HepG2 (cell line): Measurements from ENCODE around the gene PODN. TPM values are rescaled to one million over a fixed set of nuclear protein-coding genes. Genes with fewer than 3 reads are reported as not detected.

Experiments used
- AFF4 ChIP-seq: sonication (generic); formaldehyde crosslinking; IDR thresholded peaks from 2 replicates; pipeline ENCODE4 v1.4.0; 2020; ENCODE audit warnings: missing genetic modification reagents
- ATM ChIP-seq: fragments of 450-650 bp; IDR thresholded peaks from 2 replicates; pipeline ENCODE4 v1.7.1; 2017; ENCODE audit warnings: mild to moderate bottlenecking, borderline replicate concordance
- CREB1 ChIP-seq, 2 experiments: fragments of 450-650 bp in 1 of 2; IDR thresholded peaks; 2 replicates each; pipeline ENCODE4 v1.6.1; 2016 to 2017; ENCODE audit warnings: control low read depth in 1 of 2, mild to moderate bottlenecking in 1 of 2, missing compliant biosample characterization in 1 of 2, missing genetic modification characterization in 1 of 2
- DMAP1 ChIP-seq: IDR thresholded peaks from 2 replicates; pipeline ENCODE4 v1.6.1; 2016
- EP300 ChIP-seq, 3 experiments: sonication (generic) in 1 of 3; formaldehyde crosslinking in 1 of 3; IDR thresholded peaks; 2 replicates each; pipeline versions ENCODE4 v1.5.1 to v1.6.1; 2011 to 2020; ENCODE audit warnings: low read depth in 2 of 3, low read length in 2 of 3, borderline replicate concordance in 1 of 3, improper control_type of control experiment in 1 of 3, mild to moderate bottlenecking in 1 of 3, missing genetic modification reagents in 1 of 3, moderate library complexity in 1 of 3
- ETV5 ChIP-seq: IDR thresholded peaks from 2 replicates; pipeline ENCODE4 v1.6.1; 2018; ENCODE audit warnings: missing biosample characterization, missing genetic modification reagents, inconsistent platforms, borderline replicate concordance
- GABPA ChIP-seq, 2 experiments: IDR thresholded peaks; 2 replicates each; pipeline ENCODE4 v1.6.1; 2011 to 2016; ENCODE audit warnings: low read depth in 2 of 2, low read length in 1 of 2, missing biosample characterization in 1 of 2, missing genetic modification characterization in 1 of 2
- GTF2F1 ChIP-seq: fragments of 150-350 bp; IDR thresholded peaks from 2 replicates; pipeline ENCODE4 v1.6.1; 2014; ENCODE audit warnings: low read length
- MXI1 ChIP-seq: IDR thresholded peaks from 3 replicates; pipeline ENCODE4 v1.6.1; 2012; ENCODE audit warnings: low read depth, low read length, inconsistent platforms, borderline replicate concordance
- NR2C2 ChIP-seq: sonication (generic); formaldehyde crosslinking; IDR thresholded peaks from 2 replicates; pipeline ENCODE4 v1.4.0; 2020; ENCODE audit warnings: missing genetic modification reagents, mild to moderate bottlenecking, moderate library complexity, borderline replicate concordance
- NR3C1 ChIP-seq: sonication (generic); formaldehyde crosslinking; IDR thresholded peaks from 2 replicates; pipeline ENCODE4 v1.4.0; 2020; ENCODE audit warnings: missing genetic modification reagents
- PBX2 ChIP-seq: IDR thresholded peaks from 2 replicates; pipeline ENCODE4 v1.6.1; 2016; ENCODE audit warnings: control low read depth
- POLR2AphosphoS5 ChIP-seq: IDR thresholded peaks from 2 replicates; pipeline ENCODE4 v1.6.1; 2012; ENCODE audit warnings: low read depth, low read length
- REL ChIP-seq: sonication (generic); formaldehyde crosslinking; conservative IDR thresholded peaks from 2 replicates; pipeline ENCODE4 v1.8.0; 2022; ENCODE audit warnings: mild to moderate bottlenecking, missing genetic modification reagents, moderate library complexity
- SETDB1 ChIP-seq: sonication (generic); formaldehyde crosslinking; IDR thresholded peaks from 2 replicates; pipeline ENCODE4 v1.5.1; 2020; ENCODE audit warnings: missing genetic modification reagents, mild to moderate bottlenecking, borderline replicate concordance
- SP2 ChIP-seq: sonication (generic); formaldehyde crosslinking; IDR thresholded peaks from 2 replicates; pipeline ENCODE4 v1.5.1; 2020; ENCODE audit warnings: mild to moderate bottlenecking, missing genetic modification reagents
- TEAD2 ChIP-seq: sonication (generic); formaldehyde crosslinking; IDR thresholded peaks from 2 replicates; pipeline ENCODE4 v1.9.0; 2021; ENCODE audit warnings: missing genetic modification reagents
- ZFX ChIP-seq: sonication (generic); formaldehyde crosslinking; IDR thresholded peaks from 2 replicates; pipeline ENCODE4 v1.4.0; 2020; ENCODE audit warnings: mild to moderate bottlenecking, low read depth, missing genetic modification reagents, moderate library complexity
- ZNF138 ChIP-seq: sonication (generic); formaldehyde crosslinking; IDR thresholded peaks from 2 replicates; pipeline ENCODE4 v1.5.0; 2020; ENCODE audit warnings: mild to moderate bottlenecking, low read depth, missing genetic modification reagents
- ZNF34 ChIP-seq: sonication (generic); formaldehyde crosslinking; IDR thresholded peaks from 2 replicates; pipeline ENCODE4 v1.4.0; 2020; ENCODE audit warnings: mild to moderate bottlenecking, missing genetic modification reagents, borderline replicate concordance
- ZNF431 ChIP-seq: sonication (generic); formaldehyde crosslinking; IDR thresholded peaks from 2 replicates; pipeline ENCODE4 v1.9.0; 2022; ENCODE audit warnings: missing genetic modification reagents, low read depth, mild to moderate bottlenecking, borderline replicate concordance
- ZNF562 ChIP-seq: sonication (generic); formaldehyde crosslinking; IDR thresholded peaks from 2 replicates; pipeline ENCODE4 v1.8.0; 2022; ENCODE audit warnings: missing genetic modification reagents, borderline replicate concordance
- ZSCAN25 ChIP-seq: sonication (generic); formaldehyde crosslinking; IDR thresholded peaks from 2 replicates; pipeline ENCODE4 v1.8.0; 2022; ENCODE audit warnings: mild to moderate bottlenecking, missing genetic modification reagents
- ZZZ3 ChIP-seq: sonication (generic); formaldehyde crosslinking; IDR thresholded peaks from 2 replicates; pipeline ENCODE4 v1.4.0; 2020; ENCODE audit warnings: missing genetic modification reagents, mild to moderate bottlenecking, borderline replicate concordance
- polyA plus RNA-seq, 8 experiments: library from polyadenylated mRNA; depleted of rRNA in 3 of 8; stranded (reverse) in 7 of 8; unstranded in 1 of 8; fragments of >200 nt; fragmentation: Illumina TruSeq in 4 of 8; extraction: Trizol in 4 of 8; gene quantifications; 2 replicates each; pipeline versions ENCODE4 v1.2.1 to v1.2.3, GENCODE V29; 2011 to 2016; ENCODE audit warnings: low read depth in 4 of 8, missing spikeins in 1 of 8, mixed read lengths in 1 of 8; ENCODE audit not compliant: insufficient read depth in 1 of 8
- total RNA-seq, 5 experiments: library from RNA; depleted of rRNA; stranded (reverse); fragments of >200 nt; fragmentation: Illumina TruSeq; extraction: Trizol; gene quantifications; 2 replicates each; pipeline ENCODE4 v1.2.3, GENCODE V29; 2016; ENCODE audit warnings: low read depth in 1 of 5
- TF ChIP-seq, protein P1 (sequence below): IDR thresholded peaks from 2 replicates; pipeline ENCODE4 v1.6.1; 2012; ENCODE audit warnings: inconsistent platforms

PODN gene
- total and polyA plus RNA-seq, 2 of the 13 experiments (the other 11 are each of a cell fraction or from before 2014, with no cell fraction given): 0.13 TPM; not detected in 1

- TF ChIP-seq ZNF34 (no peak), NR2C2 (CRISPR knock-in tag) (peak; percentile 77), ATM (no peak), ZZZ3 (no peak), REL (no peak), EP300 (IDR thresholded peaks at IDR 0.05; ENCODE audit: low read depth in 2 of 2, low read length in 2 of 2) (peak in 1 of 2 experiments; percentile 56; a peak in 3 of 4 replicates), EP300 (CRISPR knock-in tag; IDR thresholded peaks at IDR 0.05; ENCODE audit: borderline replicate concordance) (0 out of 2 replicates have a peak, but pooled peaks have one; percentile 29), ZFX (CRISPR knock-in tag) (peak; percentile 72), SETDB1 (CRISPR knock-in tag) (no peak), NR3C1 (CRISPR knock-in tag) (no peak), PBX2 (CRISPR knock-in tag) (no peak), CREB1 (IDR thresholded peaks at IDR 0.05) (peak; percentile 93), CREB1 (CRISPR knock-in tag; IDR thresholded peaks at IDR 0.05) (no peak), TEAD2 (no peak), DMAP1 (CRISPR knock-in tag) (no peak), ZSCAN25 (CRISPR knock-in tag) (no peak), ZNF562 (CRISPR knock-in tag) (no peak), SP2 (CRISPR knock-in tag) (no peak), AFF4 (CRISPR knock-in tag) (no peak), MXI1 (peak; percentile 39; the same call in 1 of the 3 replicates), ZNF138 (CRISPR knock-in tag) (no peak), ZNF431 (CRISPR knock-in tag) (no peak), ETV5 (CRISPR knock-in tag) (peak; percentile 50; the same call in 1 of the 2 replicates), GABPA (IDR thresholded peaks at IDR 0.05; ENCODE audit: low read depth, low read length) (no peak), GABPA (CRISPR knock-in tag; IDR thresholded peaks at IDR 0.05; ENCODE audit: low read depth) (no peak; the same call in 1 of the 2 replicates), POLR2AphosphoS5 (peak; percentile 62), GTF2F1 (no peak)
- TF ChIP-seq, protein P1, sequence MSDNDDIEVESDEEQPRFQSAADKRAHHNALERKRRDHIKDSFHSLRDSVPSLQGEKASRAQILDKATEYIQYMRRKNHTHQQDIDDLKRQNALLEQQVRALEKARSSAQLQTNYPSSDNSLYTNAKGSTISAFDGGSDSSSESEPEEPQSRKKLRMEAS: peak; percentile 92
These were observed 27.6 kb downstream of the PODN start (continued) for GRCh38 chr1:53089478-53090226.
